HG03175 (cell line): ENCODE data around the gene CD7.

Source experiments
- ATAC-seq: cut with Tn5 transposase; IDR thresholded peaks from one replicate; pipeline ENCODE4 v1.9.1; 2021; ENCODE audit warnings: mild to moderate bottlenecking, moderate library complexity; ENCODE audit not compliant: unreplicated experiment

The CD7 gene

GRCh38 chr17:82329683-82330321 is 12.4 kb upstream of the CD7 start:
- ATAC-seq: no peak

DNA sequence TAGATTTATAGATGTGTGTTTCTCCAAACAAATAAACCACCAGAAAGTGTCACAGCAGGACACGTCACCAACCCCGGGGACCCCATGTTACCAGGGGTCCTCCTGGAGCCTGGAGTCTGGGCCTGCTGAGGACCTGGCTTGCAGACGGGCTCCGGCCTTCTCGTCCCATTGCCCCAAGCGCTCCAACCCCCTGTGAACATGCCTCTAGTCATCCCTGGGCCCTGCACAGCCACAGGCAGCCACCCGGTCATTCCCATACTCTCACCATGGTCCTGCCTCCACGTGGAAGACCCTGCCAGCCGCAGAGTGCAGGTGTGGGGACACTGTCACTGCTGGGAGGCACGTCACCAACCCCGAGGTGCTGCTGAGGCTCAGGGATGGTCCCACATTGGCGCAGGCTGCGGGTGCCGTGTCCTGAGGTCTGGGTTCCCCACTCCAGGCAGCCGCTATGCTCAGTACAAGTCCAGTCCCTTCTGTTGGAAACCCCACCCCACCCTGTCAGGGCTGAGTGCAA is 11.6 kb upstream of the CD7 start:
- ATAC-seq: no peak

DNA sequence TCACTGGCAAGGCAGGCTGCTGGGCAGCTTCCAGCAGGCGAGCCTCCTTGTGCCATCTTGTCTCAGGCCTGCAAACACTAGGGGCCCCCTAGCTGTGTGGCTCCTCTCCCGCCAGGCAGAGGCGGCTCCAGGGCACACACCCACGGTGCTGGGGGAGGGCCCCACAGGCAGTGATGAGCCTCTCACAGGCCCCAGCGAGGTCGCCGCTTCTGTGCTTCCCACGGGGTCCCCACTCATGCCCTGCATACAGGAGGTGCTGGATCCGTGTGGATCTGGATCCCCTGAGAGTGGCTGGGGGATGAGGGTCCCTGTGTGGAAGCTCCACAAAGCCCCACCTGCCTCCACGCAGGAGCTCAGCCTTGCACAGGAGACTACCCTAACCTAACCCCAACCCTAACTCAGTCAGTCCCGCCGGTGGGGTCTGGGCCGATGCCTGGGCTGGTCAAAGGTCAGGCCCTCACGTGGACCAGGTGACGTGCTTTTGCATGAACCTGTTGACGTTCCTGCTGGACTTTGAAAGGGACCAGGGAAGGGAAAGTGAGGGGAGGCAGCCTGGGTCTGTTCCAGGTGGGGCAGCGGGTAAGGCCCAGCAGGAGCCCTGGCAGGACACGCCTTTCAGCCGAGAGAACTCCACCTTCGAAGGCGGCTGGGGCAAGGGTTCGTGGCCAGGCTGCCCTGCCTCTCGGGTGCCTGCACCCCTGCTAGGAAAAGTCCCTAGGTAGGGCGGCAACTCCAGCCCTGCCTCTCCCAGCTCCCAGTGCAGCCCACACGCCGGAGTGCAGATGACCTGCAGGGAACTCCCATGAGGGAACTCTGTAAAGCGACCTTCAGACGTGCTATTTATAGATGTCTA is 11.0 kb upstream of the CD7 start:
- no peak for ATAC-seq

DNA sequence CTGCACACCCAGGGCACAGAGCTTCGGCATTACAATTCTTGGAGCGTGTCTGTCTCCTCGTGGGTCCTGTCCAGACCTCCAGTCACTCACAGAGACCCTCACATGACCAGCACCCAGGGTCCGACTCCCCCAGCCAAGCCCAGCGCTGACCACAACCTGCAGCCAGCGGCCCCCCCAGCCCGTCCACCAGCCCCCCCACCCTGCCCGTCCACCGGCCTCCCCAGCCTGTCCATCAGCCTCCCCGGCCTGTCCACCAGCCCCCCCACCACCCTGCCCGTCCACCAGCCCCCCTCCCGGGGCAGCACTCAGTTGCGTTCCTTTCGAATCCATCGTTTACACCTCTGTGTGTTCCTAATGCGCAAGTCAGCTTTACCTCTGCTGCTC is 10.3 kb upstream of the CD7 start:
- no peak for ATAC-seq

- ATAC-seq: no peak
These were observed 9.9 kb upstream of the CD7 start for GRCh38 chr17:82327289-82327688.

DNA sequence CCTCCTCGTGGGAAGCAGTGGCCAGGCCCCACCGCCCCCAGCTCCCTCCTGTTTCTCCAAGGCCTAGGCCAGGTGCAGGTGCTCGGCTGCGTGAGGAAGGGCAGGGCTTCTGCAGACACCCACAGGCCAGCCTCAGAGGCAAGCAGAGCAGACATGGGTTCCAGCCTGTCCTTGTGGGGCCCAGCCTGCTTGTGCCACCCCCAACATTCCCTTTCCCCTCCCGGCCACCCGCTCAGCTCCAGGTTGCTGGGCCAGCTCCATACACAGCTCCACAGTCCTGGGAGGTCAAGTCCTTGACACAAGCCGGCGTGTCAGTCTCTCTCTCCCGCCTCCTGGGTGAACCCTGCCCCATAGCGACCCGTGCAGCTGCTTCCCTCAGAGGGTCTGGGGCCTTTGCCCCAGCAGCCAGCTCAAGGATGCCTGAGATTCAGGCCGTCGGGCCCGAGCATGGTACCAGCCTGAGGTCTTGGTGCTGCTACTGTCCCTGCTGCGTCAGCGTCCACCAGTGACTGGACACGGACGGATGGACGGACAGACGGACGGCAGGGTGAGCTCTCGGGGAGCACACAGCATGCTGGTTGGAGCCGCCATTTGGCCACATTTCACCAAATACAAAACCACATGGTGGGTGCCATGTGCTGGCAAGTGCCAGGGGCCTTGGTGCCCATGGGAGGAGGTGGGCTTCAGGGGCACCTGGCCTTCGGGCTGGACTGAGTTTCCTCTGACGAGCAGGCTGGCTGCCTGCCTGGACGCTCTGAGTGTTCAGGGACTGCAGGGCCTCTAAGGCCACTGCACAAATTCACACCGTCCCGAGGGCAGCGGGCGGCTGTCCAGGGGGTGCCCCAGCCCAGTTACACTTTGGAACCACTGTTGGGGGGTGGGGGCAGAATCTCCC is 8.1 kb upstream of the CD7 start:
- no peak for ATAC-seq

DNA sequence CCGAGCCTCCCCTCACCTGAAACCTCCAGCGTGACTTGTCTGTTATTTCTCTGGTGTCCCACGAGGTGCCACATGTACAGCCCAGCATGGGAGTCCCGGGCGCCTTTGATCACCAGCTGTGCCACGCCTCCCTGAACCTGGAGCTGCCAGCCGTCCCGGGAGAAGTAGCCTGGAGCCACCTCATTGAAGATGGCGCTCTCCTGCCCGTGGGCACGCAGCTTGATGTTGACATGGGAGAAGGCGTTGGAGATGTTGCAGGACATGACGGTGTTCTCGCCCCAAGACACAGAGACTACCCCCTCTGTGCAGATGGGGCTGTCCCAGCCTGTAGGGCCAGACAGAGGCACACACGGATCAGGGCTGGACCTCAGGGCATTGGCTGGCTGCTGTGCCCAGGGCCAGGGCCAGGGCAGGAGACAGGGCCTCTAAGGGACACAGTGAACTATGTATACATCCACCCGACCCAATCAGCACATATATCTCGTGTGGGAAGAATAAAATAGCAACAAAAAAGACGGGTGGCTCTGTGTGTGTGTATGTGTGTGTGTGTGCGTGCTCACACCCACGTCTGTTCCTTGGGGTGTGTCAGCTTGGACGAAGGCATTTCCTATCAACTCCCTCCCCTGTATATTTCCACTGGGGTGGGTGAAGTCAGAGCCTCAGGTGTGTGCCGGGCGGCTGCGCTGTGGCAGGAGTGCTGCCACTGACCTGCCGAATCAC is 7.3 kb upstream of the CD7 start:
- no peak for ATAC-seq

DNA sequence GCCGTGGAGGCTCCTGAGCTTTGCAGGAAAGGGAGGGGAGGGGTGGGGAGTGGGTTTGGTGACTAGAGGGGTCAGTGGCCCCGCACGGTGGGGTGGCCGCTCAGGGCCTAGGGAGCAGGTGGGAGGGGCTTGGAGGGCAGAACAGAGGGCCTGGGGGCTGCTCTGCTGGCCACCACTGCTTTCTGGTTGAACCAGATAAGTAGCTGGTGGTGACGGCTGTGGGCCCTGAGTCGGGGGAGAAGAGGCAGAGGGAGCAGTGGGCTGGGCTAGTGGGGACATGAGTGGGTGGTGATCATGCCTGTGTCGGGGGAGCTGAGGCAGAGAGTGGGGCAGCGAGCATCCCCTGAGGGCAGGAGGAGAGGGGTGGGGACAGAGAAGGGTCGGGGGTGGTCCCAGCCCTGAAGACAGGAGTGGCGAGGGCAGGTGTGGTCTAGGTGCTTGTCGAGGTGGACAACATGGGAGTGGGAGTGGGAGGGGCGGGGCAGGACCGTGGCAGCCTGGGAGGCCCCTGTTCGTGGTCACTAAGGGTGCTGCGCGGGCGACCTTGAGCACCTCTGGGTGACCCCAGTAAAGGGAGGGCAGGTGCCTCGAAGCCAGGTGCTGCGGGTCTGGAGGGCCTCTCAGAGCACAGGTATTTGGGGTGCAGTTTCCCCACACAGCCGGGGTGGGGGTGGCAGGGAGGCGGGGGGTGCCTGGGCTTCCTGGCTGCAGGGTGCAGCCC is 6.3 kb upstream of the CD7 start:
- ATAC-seq: no peak

DNA sequence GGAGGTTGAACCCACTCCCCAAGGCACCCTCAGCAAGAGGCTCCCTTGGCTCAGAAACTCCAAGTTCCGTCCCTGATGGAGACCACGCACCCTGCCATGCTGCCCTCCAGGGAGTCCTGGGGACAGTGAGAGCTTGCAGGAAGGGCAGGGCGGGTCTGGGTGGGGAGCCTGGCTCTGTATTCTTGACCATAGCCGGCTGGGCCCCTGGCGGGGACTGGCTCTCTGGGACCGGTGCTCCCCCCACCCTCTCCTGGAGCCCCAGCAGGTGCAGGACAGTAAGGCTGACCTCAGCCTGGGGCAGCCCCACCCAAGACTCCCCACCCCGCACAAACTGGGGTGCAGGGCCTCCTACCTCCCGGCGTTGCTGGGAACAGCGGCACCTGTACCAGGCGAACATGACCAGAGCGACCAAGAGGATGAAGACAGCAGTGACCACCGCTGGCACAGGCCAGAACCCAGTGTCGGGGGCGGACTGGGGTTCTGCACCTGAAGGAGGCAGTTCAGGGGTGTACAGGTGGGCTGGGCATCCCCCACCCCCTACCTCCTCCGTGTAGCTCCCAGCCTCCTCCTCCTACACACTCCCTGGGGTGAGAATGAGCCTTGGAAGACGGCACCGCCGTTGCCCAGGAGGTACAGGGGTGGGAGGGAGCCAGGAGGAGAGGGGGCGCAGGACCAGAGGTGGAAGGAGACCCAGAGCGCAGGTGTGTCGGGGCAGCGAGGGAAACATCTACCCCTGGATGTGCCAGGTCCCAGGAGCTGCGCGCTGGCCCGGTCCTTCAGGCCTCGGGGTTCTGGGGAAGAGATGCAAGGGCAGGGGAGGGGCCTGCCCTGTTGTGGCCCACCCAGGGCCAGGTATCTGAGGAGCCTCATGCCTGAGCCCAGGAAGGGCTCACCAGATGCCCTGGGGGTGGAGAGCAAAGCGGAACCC is 5.4 kb upstream of the CD7 start:
- ATAC-seq: no peak

DNA sequence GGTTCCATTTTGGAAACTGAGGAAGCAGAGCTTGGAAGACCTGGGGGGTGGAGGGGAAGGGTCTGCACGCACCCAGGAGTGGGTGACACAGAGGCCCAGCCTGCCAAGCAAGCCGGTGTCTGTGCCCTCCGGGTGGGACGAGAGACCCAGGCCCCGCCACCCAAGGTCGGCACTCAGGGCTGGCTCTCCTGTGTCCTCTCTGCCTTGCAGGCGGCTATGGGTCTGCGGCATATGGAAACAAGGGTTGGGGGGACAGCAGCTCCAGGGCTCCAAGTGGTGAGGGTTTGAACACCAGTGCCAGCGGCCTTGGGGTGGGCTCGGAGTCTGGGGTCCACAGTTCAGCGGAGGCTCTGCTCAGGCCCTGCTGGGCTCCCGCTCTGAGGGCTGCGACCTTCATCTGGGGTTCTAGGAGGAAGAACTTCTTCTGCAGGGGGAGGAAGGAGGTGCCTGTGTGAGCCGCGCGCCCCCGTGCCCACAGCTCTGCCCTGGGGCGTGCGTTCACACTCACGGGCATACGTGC is 4.6 kb upstream of the CD7 start:
- ATAC-seq: no peak

- ATAC-seq: no peak
These were observed 3.8 kb upstream of the CD7 start for GRCh38 chr17:82320956-82321927.

DNA sequence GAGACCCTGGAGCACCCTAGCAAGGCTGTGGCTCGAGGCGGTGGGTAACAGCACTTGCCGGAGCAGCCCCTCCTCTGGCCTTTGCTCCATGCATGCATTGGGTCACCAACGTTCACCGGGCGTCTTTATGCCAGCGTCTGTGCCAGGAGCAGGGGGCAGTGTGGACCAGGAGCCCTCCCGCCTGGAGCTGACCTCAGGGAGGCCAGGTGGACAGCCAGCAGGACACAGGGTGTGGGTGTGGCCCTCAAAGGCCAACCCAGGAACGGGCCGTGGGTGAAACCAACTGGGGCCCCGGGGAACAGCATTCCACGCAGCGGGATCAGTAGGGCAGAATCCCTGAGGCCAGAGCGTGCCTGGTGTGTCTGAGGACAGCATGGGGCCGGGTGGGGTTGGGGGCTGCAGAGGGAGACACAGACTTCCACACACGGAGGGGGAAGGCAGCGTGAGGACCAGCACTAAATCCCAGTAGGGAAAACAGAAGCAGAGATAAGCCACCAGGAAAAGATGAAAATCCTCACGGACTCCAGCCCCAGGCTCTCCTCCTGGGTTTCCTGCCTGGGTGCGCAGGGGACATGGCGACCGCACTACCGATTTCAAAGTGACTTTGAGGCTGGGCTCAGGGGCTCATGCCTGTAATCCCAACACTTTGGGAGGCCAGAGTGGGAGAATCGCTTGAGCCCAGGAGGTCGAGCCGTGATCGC is 2.9 kb upstream of the CD7 start:
- no peak for ATAC-seq

DNA sequence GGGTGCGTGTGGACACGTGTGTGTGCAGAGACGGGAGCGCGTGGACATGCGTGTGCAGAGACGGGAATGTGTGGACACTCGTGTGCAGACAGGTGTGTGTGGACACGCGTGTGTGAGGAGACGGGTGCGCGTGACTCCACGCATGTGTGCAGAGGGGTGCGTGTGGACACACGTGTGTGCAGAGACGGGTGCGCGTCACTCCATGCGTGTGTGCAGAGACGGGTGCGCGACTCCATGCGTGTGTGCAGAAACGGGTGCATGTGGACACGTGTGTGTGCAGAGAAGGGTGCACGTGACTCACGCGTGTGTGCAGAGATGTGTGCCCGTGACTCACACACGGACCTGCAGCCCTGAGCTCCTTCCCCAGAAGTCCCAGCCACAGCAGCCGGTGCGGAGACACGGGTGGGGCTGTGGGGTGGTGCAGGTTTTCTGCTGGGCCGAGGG is 2.2 kb upstream of the CD7 start:
- ATAC-seq: no peak

DNA sequence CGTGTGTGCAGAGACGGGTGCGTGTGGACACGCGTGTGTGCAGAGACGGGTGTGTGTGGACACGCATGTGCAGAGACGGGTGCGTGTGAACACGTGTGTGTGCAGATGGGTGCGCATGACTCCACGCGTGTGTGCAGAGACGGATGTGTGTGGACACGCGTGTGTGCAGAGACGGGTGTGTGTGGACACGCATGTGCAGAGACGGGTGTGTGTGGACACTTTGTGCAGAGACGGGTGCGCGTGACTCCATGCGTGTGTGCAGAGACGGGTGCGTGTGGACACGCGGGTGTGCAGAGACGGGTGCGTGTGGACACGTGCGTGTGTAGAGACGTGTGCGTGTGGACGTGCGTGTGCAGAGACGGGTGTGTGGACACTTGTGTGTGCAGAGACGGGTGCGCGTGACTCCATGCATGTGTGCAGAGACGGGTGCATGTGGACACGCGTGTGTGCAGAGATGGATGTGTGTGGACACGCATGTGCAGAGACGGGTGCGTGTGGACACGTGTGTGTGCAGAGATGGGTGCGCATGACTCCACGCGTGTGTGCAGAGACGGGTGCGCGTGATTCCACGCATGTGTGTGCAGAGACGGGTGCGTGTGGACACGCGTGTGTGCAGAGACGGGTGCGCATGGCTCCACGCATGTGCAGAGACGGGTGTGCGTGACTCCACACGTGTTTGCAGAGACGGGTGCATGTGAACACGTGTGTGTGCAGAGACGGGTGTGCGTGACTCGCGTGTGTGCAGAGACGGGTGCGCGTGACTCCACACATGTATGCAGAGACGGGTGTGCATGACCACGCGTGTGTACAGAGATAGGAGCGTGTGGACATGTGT is 1.6 kb upstream of the CD7 start:
- no peak for ATAC-seq

GRCh38 chr17:82318169-82318498 is 726 bp upstream of the CD7 start:
- no peak for ATAC-seq
